GM12891 (cell line): ENCODE data around the gene RNF213.

Experiments
- POLR2A ChIP-seq: IDR thresholded peaks from 2 replicates; pipeline ENCODE4 v1.6.1; 2011; ENCODE audit warnings: low read depth, low read length, control low read depth
- POU2F2 ChIP-seq: IDR thresholded peaks from 2 replicates; pipeline ENCODE4 v1.6.1; 2011; ENCODE audit warnings: low read depth, mild to moderate bottlenecking, control low read depth, low read length, moderate library complexity

- no peak for TF ChIP-seq POU2F2
- TF ChIP-seq POLR2A = no peak
These were observed 99.7 kb downstream of the RNF213 start for GRCh38 chr17:80360396-80360795.
